ENCODE measurements around the gene ZNF525.

DNA sequence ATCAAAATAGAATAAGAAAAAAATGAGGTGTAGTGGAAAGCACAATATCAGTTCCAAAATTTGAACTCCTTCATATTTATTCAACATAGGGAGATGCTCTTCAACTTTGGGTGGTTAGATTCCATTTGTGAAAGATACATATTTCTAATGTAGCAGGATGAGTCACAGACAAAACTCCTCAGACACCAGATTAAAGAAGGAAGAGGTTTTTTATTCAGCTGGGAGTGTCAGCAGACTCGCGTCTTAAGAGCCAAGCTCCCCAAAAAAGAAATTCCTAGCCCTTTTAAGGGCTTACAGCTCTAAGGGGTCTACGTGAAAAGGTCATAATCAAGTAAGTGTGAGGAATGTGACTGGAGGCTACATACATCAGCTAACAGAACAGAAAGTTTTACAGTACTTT, 22.7 kb downstream of the ZNF525 start:
- TF ChIP-seq CTCF (conservative IDR thresholded peaks at IDR 0.05 in 1 of 2, IDR thresholded peaks at IDR 0.05 in 1 of 2; ENCODE audit: extremely low read depth in 1 of 2, insufficient read depth in 1 of 2, low read depth in 1 of 2, low read length in 2 of 2) (no peak), EZH2 (IDR thresholded peaks at IDR 0.05; ENCODE audit: borderline replicate concordance, low read length) (no peak)

Measured in mammary epithelial cell (primary cell).